IPS-11a (cell line): ENCODE data around the gene ZBED6.
"Not testable (repeated sequence)": the region's sequence is repeated elsewhere in the genome, so short reads cannot be mapped to it uniquely, and the experiment has no call there.

Experiments
- H3K4me3 ChIP-seq: one replicate; pipeline ENCODE4 v1.5.1; 2013; ENCODE audit warnings: low read depth, low read length, control low read depth

ZBED6 gene

GRCh38 chr1:203795441-203796235, at the start of gene ZBED6, which contains the start of gene ZC3H11A:
Gene ZBED6 (plus strand): TSS chr1:203795623. CDS start chr1:203797523, 1,900 bp downstream.
Gene ZC3H11A (plus strand): TSS chr1:203795623. CDS start chr1:203817071, 21,448 bp downstream.
- peak within 1 kb of the TSS; percentile 77 for H3K4me3 ChIP-seq

GRCh38 chr1:203746281-203746680, 49.1 kb upstream of the ZBED6 start:
- no peak overlapping the region for H3K4me3 ChIP-seq

- no peak overlapping the region for H3K4me3 ChIP-seq
Measured at GRCh38 chr1:203751051-203751450, 44.4 kb upstream of the ZBED6 start.

- not testable (repeated sequence) for H3K4me3 ChIP-seq
Measured at GRCh38 chr1:203751618-203752361, 43.6 kb upstream of the ZBED6 start.

GRCh38 chr1:203754455-203754864, 41.0 kb upstream of the ZBED6 start:
- H3K4me3 ChIP-seq, result no peak overlapping the region

GRCh38 chr1:203756036-203756435, 39.4 kb upstream of the ZBED6 start:
- H3K4me3 ChIP-seq, result no peak overlapping the region

GRCh38 chr1:203758749-203759148, 36.7 kb upstream of the ZBED6 start:
- not testable (repeated sequence) for H3K4me3 ChIP-seq

- no peak overlapping the region for H3K4me3 ChIP-seq
Measured at GRCh38 chr1:203760506-203760905, 34.9 kb upstream of the ZBED6 start.

- H3K4me3 ChIP-seq, result not testable (repeated sequence)
Measured at GRCh38 chr1:203761958-203762357, 33.5 kb upstream of the ZBED6 start.

GRCh38 chr1:203763505-203763904, 31.9 kb upstream of the ZBED6 start:
- H3K4me3 ChIP-seq, result no peak overlapping the region

- H3K4me3 ChIP-seq, result no peak overlapping the region
Measured at GRCh38 chr1:203764105-203765028, 31.1 kb upstream of the ZBED6 start.

- no peak within 1 kb of the TSS for H3K4me3 ChIP-seq
Measured at GRCh38 chr1:203765029-203765837, 30.2 kb upstream of the ZBED6 start, which contains the start of gene LAX1. Gene LAX1 (plus strand): TSS chr1:203765183. CDS start chr1:203765566, 383 bp downstream.

- H3K4me3 ChIP-seq, result no peak overlapping the region
Measured at GRCh38 chr1:203768256-203768655, 27.2 kb upstream of the ZBED6 start.

GRCh38 chr1:203769505-203770343, 25.7 kb upstream of the ZBED6 start:
- no peak overlapping the region for H3K4me3 ChIP-seq

- no peak overlapping the region for H3K4me3 ChIP-seq
Measured at GRCh38 chr1:203771901-203772301, 23.5 kb upstream of the ZBED6 start.

- no peak overlapping the region for H3K4me3 ChIP-seq
Measured at GRCh38 chr1:203772836-203773235, 22.6 kb upstream of the ZBED6 start.

- no peak overlapping the region for H3K4me3 ChIP-seq
Measured at GRCh38 chr1:203776636-203777035, 18.8 kb upstream of the ZBED6 start.

GRCh38 chr1:203777596-203777995, 17.8 kb upstream of the ZBED6 start:
- H3K4me3 ChIP-seq, result no peak overlapping the region

- H3K4me3 ChIP-seq, result no peak overlapping the region
Measured at GRCh38 chr1:203778146-203778545, 17.3 kb upstream of the ZBED6 start.
